IMR-90 (cell line): Measurements from ENCODE around the gene SOD2. TPM values are rescaled to one million over a fixed set of nuclear protein-coding genes. Genes with fewer than 3 reads are reported as not detected.

Experiments used
- ATAC-seq: fragments of 200-7000 bp; cut with Tn5 transposase; 2 replicates; pipeline ENCODE4 v1.9.1; 2020; ENCODE audit warnings: low read depth, mild to moderate bottlenecking, moderate library complexity
- BruUV-seq: library from RNA; stranded (reverse); fragments of 400-500 nt; replicated peaks from 2 replicates; lab custom pipeline; 2021; lab: Mats Ljungman, UMichigan
- CTCF ChIA-PET: fragments of 300-600 bp; formaldehyde crosslinking; extraction: SDS; loops from one replicate; lab custom pipeline; 2021; ENCODE audit warnings: antibody characterized with exemption; lab: Yijun Ruan, JAX
- POLR2A ChIA-PET: fragments of 300-600 bp; sonication (Branson Sonifier 250); formaldehyde crosslinking; loops from one replicate; lab custom pipeline; 2022; ENCODE audit warnings: antibody characterized with exemption; ENCODE audit not compliant: unreplicated experiment; lab: Charles Lee
- DNase-seq: peaks from one replicate; pipeline ENCODE4 v3.0.0; 2013
- H2AFZ ChIP-seq: replicated peaks from 2 replicates; pipeline ENCODE3; 2013; ENCODE audit warnings: low read length, mild to moderate bottlenecking; ENCODE audit not compliant: poor library complexity
- H2AK5ac ChIP-seq: 2 replicates; pipeline ENCODE4 v1.6.1; 2013; ENCODE audit warnings: low read depth, low read length, inconsistent platforms
- H2AK9ac ChIP-seq: replicated peaks from 2 replicates; pipeline ENCODE3; 2013; ENCODE audit warnings: mild to moderate bottlenecking, low read depth, low read length, moderate library complexity; ENCODE audit not compliant: poor library complexity
- H2BK120ac ChIP-seq: 2 replicates; pipeline ENCODE4 v1.6.1; 2013; ENCODE audit warnings: low read depth, low read length, inconsistent platforms
- H2BK15ac ChIP-seq: 3 replicates; pipeline ENCODE4 v1.6.1; 2013; ENCODE audit warnings: low read depth, low read length, inconsistent platforms
- H2BK20ac ChIP-seq: 2 replicates; pipeline ENCODE4 v1.6.1; 2013; ENCODE audit warnings: low read depth, mild to moderate bottlenecking, inconsistent platforms, low read length, moderate library complexity
- H2BK5ac ChIP-seq: 2 replicates; pipeline ENCODE4 v1.6.1; 2013; ENCODE audit warnings: mild to moderate bottlenecking, low read depth, low read length, inconsistent platforms; ENCODE audit not compliant: poor library complexity, severe bottlenecking
- H3K14ac ChIP-seq: replicated peaks from 2 replicates; pipeline ENCODE4 v1.6.1; 2013; ENCODE audit warnings: low read depth, low read length, inconsistent platforms
- H3K18ac ChIP-seq: 2 replicates; pipeline ENCODE4 v1.6.1; 2013; ENCODE audit warnings: low read depth, low read length, control low read depth
- H3K23ac ChIP-seq: 2 replicates; pipeline ENCODE4 v1.6.1; 2013; ENCODE audit warnings: low read depth, low read length, inconsistent platforms
- H3K27ac ChIP-seq: 2 replicates; pipeline ENCODE4 v1.5.1; 2013; ENCODE audit warnings: mild to moderate bottlenecking, control low read depth, low read length; ENCODE audit not compliant: insufficient read depth
- H3K27me3 ChIP-seq: 2 replicates; pipeline ENCODE4 v1.6.1; 2013; ENCODE audit warnings: low read length; ENCODE audit not compliant: control insufficient read depth, insufficient read depth
- H3K36me3 ChIP-seq: 2 replicates; pipeline ENCODE4 v1.6.1; 2013; ENCODE audit warnings: low read length, mixed read lengths; ENCODE audit not compliant: control insufficient read depth, insufficient read depth
- H3K4ac ChIP-seq: 2 replicates; pipeline ENCODE4 v1.6.1; 2013; ENCODE audit warnings: low read depth, low read length, inconsistent platforms
- H3K4me1 ChIP-seq: 2 replicates; pipeline ENCODE4 v1.6.1; 2013; ENCODE audit warnings: low read length, mixed read lengths; ENCODE audit not compliant: control insufficient read depth, insufficient read depth
- H3K4me2 ChIP-seq: 2 replicates; pipeline ENCODE4 v1.6.1; 2013; ENCODE audit warnings: low read depth, mild to moderate bottlenecking, control low read depth, low read length, moderate library complexity
- H3K4me3 ChIP-seq: 2 replicates; pipeline ENCODE4 v1.5.1; 2013; ENCODE audit warnings: low read depth, mild to moderate bottlenecking, control low read depth, low read length, moderate library complexity; ENCODE audit not compliant: insufficient read depth
- H3K56ac ChIP-seq: 2 replicates; pipeline ENCODE4 v1.6.1; 2013; ENCODE audit warnings: low read length, inconsistent platforms; ENCODE audit not compliant: insufficient read depth; ENCODE audit errors: extremely low read depth
- H3K79me1 ChIP-seq, 2 experiments: 2 replicates each; pipeline ENCODE4 v1.6.1; 2013; ENCODE audit warnings: low read length in 2 of 2, inconsistent platforms in 1 of 2, low read depth in 1 of 2
- H3K9ac ChIP-seq: 2 replicates; pipeline ENCODE4 v1.6.1; 2013; ENCODE audit warnings: low read depth, low read length, control low read depth
- H3K9me1 ChIP-seq: 2 replicates; pipeline ENCODE4 v1.6.1; 2013; ENCODE audit warnings: low read length, inconsistent platforms; ENCODE audit not compliant: insufficient read depth
- H3K9me3 ChIP-seq: 2 replicates; pipeline ENCODE4 v1.6.1; 2013; ENCODE audit warnings: low read length; ENCODE audit not compliant: control insufficient read depth, insufficient read depth
- H4K20me1 ChIP-seq: 2 replicates; pipeline ENCODE4 v1.6.1; 2013; ENCODE audit warnings: low read length, inconsistent platforms; ENCODE audit not compliant: insufficient read depth
- H4K5ac ChIP-seq: 2 replicates; pipeline ENCODE4 v1.6.1; 2013; ENCODE audit warnings: mild to moderate bottlenecking, low read depth, low read length, control low read depth
- H4K8ac ChIP-seq, 2 experiments: 2 replicates each; pipeline ENCODE4 v1.6.1; 2013; ENCODE audit warnings: low read depth in 2 of 2, low read length in 2 of 2, control low read depth in 1 of 2, inconsistent platforms in 1 of 2
- H4K91ac ChIP-seq: 2 replicates; pipeline ENCODE4 v1.6.1; 2013; ENCODE audit warnings: low read depth, low read length, inconsistent platforms; ENCODE audit not compliant: insufficient read depth
- RFX5 ChIP-seq: IDR thresholded peaks from 2 replicates; pipeline ENCODE4 v1.8.0; 2012; ENCODE audit warnings: low read depth, mild to moderate bottlenecking, low read length, moderate library complexity
- SMC3 ChIP-seq: fragments of 150-350 bp; IDR thresholded peaks from 2 replicates; pipeline ENCODE4 v1.6.1; 2016; ENCODE audit warnings: low read depth, mild to moderate bottlenecking, antibody characterized with exemption, low read length, moderate library complexity
- WGBS, 2 experiments: methylation state at CpG; one replicate each; pipeline versions ENCODE4 v1.1.5 to v1.1.7; 2013; ENCODE audit warnings: missing lambda C conversion rate in 2 of 2; ENCODE audit not compliant: insufficient read length in 1 of 2; ENCODE audit errors: extremely low coverage in 2 of 2; 5-methylcytosine and 5-hydroxymethylcytosine counted together
- dilution Hi-C: fragments of 300-500 bp; cut with HindIII; formaldehyde crosslinking; loops from one replicate; pipeline ENCODE4 v1.14.3; 2018; ENCODE audit warnings: low sequenced_read_pairs; ENCODE audit not compliant: unreplicated experiment
- in situ Hi-C: fragments of 300-500 bp; cut with MboI; formaldehyde crosslinking; loops from 3 replicates; pipeline ENCODE4 v1.14.3; 2019; ENCODE audit warnings: low sequenced_read_pairs, inconsistent platforms, mixed read lengths
- intact Hi-C: fragments of 100-400 bp; cut with micrococcal nuclease; formaldehyde crosslinking; loops from 2 replicates; pipeline ENCODE4 v1.10.0; 2022
- polyA plus RNA-seq, 3 experiments: library from polyadenylated mRNA; depleted of rRNA; stranded (reverse); fragments of >200 nt; gene quantifications; 2 replicates each; pipeline ENCODE4 v1.2.3, GENCODE V29; 2012; ENCODE audit warnings: low replicate concordance in 1 of 3
- total RNA-seq: library from RNA; depleted of rRNA; stranded (reverse); fragments of >200 nt; gene quantifications from 2 replicates; pipeline ENCODE4 v1.2.3, GENCODE V29; 2012

Gene SOD2
- total and polyA plus RNA-seq, 2 of the 4 experiments (the other 2 are of a cell fraction): 173 to 243 TPM

DNA sequence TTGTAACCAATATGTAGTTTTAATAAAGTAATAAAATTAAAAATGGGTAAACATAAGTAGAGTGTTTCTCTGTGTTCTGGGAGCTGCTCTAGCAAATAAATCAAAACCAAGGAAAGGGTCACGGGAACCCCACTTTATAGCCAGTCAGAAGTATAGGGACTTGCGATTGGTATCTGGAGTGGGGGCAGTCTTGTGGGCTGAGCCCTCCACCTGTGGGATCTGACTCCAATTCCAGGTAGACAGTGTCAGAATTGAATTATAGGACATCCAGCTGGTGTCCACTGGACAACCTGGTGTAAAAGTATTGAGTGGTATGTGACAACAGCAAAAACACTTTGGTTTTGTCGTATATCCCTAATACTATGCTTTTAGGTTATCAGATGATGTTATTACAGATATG, 14.5 kb downstream of the SOD2 start:
- H3K23ac ChIP-seq: peak overlapping the region; percentile 18; the same call in 1 of the 2 replicates
- peaks cover 10% of the 10 kb centered on the region for H3K9me1 ChIP-seq
- no peak overlapping the region for H3K4me3 ChIP-seq
- peaks cover 15 to 29% of the 10 kb centered on the region in 2 experiments for H3K79me1 ChIP-seq
- peak overlapping the region; percentile 67 for H2AK9ac ChIP-seq
- H3K36me3 ChIP-seq: peaks cover 24% of the 10 kb centered on the region
- H3K4me2 ChIP-seq: no peak overlapping the region
- peak overlapping the region; percentile 88 for H3K4ac ChIP-seq
- in situ Hi-C loops: loop anchor here (25.0 kb wide), 1 partner anchor 284 kb away; the partner anchor contains the start of gene IGF2R
- peak overlapping the region; percentile 92; the same call in 1 of the 2 replicates for H3K14ac ChIP-seq
- H4K5ac ChIP-seq: peak overlapping the region; percentile 64; the same call in 1 of the 2 replicates
- H2BK5ac ChIP-seq: peak overlapping the region; percentile 82
- WGBS, 2 experiments: no CpG with 5 or more reads among the region's 3 CpGs
- BruUV-seq: no TSS peak
- peak overlapping the region; percentile 76; the same call in 1 of the 2 replicates for H3K27ac ChIP-seq
- H2BK120ac ChIP-seq: peak overlapping the region; percentile 90
- H3K56ac ChIP-seq: peak overlapping the region; percentile 24; the same call in 1 of the 2 replicates
- no peaks in the 10 kb centered on the region for H4K20me1 ChIP-seq
- H3K27me3 ChIP-seq: no peaks in the 10 kb centered on the region
- no peak for ATAC-seq
- peak overlapping the region; percentile 79 for H2AK5ac ChIP-seq
- no peak overlapping the region for H3K9ac ChIP-seq
- ChIA-PET CTCF (no interaction called here), POLR2A (no interaction called here)
- H3K9me3 ChIP-seq: no peaks in the 10 kb centered on the region
- TF ChIP-seq RFX5 (no peak), SMC3 (no peak)
- dilution Hi-C loops: no loop called here
- peak overlapping the region; percentile 90 for H3K18ac ChIP-seq
- no peak overlapping the region for H2AFZ ChIP-seq
- H2BK15ac ChIP-seq: peak overlapping the region; percentile 92; the same call in 1 of the 3 replicates
- H4K8ac ChIP-seq: peak overlapping the region in 1 of 2 experiments; percentile 74; a peak in 3 of 4 replicates
- peak overlapping the region; percentile 79 for H4K91ac ChIP-seq
- H2BK20ac ChIP-seq: peak overlapping the region; percentile 90
- peaks cover 22% of the 10 kb centered on the region for H3K4me1 ChIP-seq
- no peak for DNase-seq
- intact Hi-C loops: no loop called here
